ENCODE measurements around the gene FRAS1.

Gene FRAS1

GRCh38 chr4:78557841-78558240, 500.7 kb downstream of the FRAS1 start:
- DNase-seq = no peak

- DNase-seq = no peak
Measured at GRCh38 chr4:78558410-78558809, 501.3 kb downstream of the FRAS1 start.

GRCh38 chr4:78560296-78560963, 503.3 kb downstream of the FRAS1 start:
- no peak for DNase-seq

GRCh38 chr4:78561677-78562076, 504.6 kb downstream of the FRAS1 start:
- no peak for DNase-seq

- DNase-seq = peak in 1 of 2 experiments; percentile 22
Measured at GRCh38 chr4:78562687-78563086, 505.6 kb downstream of the FRAS1 start.

GRCh38 chr4:78565971-78566372, 508.8 kb downstream of the FRAS1 start:
- DNase-seq = no peak

GRCh38 chr4:78566834-78567499, 509.8 kb downstream of the FRAS1 start:
- no peak for DNase-seq

- DNase-seq = no peak
Measured at GRCh38 chr4:78567500-78568060, 510.5 kb downstream of the FRAS1 start.

GRCh38 chr4:78568640-78569305, 511.6 kb downstream of the FRAS1 start:
- DNase-seq = no peak

GRCh38 chr4:78569306-78569821, 512.2 kb downstream of the FRAS1 start:
- DNase-seq = no peak

GRCh38 chr4:78570117-78570516, 513.0 kb downstream of the FRAS1 start:
- DNase-seq = no peak

- no peak for DNase-seq
Measured at GRCh38 chr4:78571804-78572203, 514.7 kb downstream of the FRAS1 start.

- no peak for DNase-seq
Measured at GRCh38 chr4:78578674-78579425, 521.7 kb downstream of the FRAS1 start.

- no peak for DNase-seq
Measured at GRCh38 chr4:78581618-78582017, 524.5 kb downstream of the FRAS1 start.

GRCh38 chr4:78584863-78585547, 527.9 kb downstream of the FRAS1 start:
- DNase-seq = no peak

- DNase-seq = no peak
Measured at GRCh38 chr4:78585633-78586032, 528.5 kb downstream of the FRAS1 start.

GRCh38 chr4:78588894-78589545, 531.9 kb downstream of the FRAS1 start:
- no peak for DNase-seq

- DNase-seq = no peak
Measured at GRCh38 chr4:78591404-78591803, 534.3 kb downstream of the FRAS1 start.

- DNase-seq = no peak
Measured at GRCh38 chr4:78592088-78592783, 535.1 kb downstream of the FRAS1 start.

Measured in NCI-H524 (cell line).